GM21381 (cell line): ENCODE measurements around the gene RASSF4.
"Not testable (repeated sequence)": the region's sequence is repeated elsewhere in the genome, so short reads cannot be mapped to it uniquely, and the experiment has no call there.

ENCODE experiments used
- ATAC-seq: cut with Tn5 transposase; IDR thresholded peaks from one replicate; pipeline ENCODE4 v1.9.1; 2021; ENCODE audit warnings: mild to moderate bottlenecking, moderate library complexity; ENCODE audit not compliant: unreplicated experiment

Gene RASSF4

GRCh38 chr10:45001381-45002148 is 42.0 kb downstream of the RASSF4 start:
- ATAC-seq = peak; percentile 68

GRCh38 chr10:45003432-45004000 is 43.9 kb downstream of the RASSF4 start:
- ATAC-seq = no peak

- no peak for ATAC-seq
These were observed 45.1 kb downstream of the RASSF4 start for GRCh38 chr10:45004661-45005060.

- no peak for ATAC-seq
These were observed 45.7 kb downstream of the RASSF4 start for GRCh38 chr10:45005284-45005683.

GRCh38 chr10:45006276-45007030 is 46.9 kb downstream of the RASSF4 start:
- no peak for ATAC-seq

- peak; percentile 86 for ATAC-seq
These were observed 49.0 kb downstream of the RASSF4 start for GRCh38 chr10:45008524-45009161.

GRCh38 chr10:45014557-45014956 is 55.0 kb downstream of the RASSF4 start:
- not testable (repeated sequence) for ATAC-seq

GRCh38 chr10:45015590-45015989 is 56.0 kb downstream of the RASSF4 start:
- no peak for ATAC-seq

- no peak for ATAC-seq
These were observed 63.8 kb downstream of the RASSF4 start for GRCh38 chr10:45023426-45023825.

GRCh38 chr10:45034301-45034700 is 74.7 kb downstream of the RASSF4 start:
- no peak for ATAC-seq

GRCh38 chr10:45035673-45036072 is 76.1 kb downstream of the RASSF4 start:
- no peak for ATAC-seq

GRCh38 chr10:45040921-45041542 is 81.4 kb downstream of the RASSF4 start:
- ATAC-seq = no peak

GRCh38 chr10:45044290-45044689 is 84.7 kb downstream of the RASSF4 start:
- no peak for ATAC-seq
